Mononuclear cell (primary cell): ENCODE data around the gene FADD. TPM values are rescaled to one million over a fixed set of nuclear protein-coding genes. Genes with fewer than 3 reads are reported as not detected.

Source experiments
- H3K27me3 ChIP-seq: 2 replicates; pipeline ENCODE4 v1.6.0; 2011; ENCODE audit warnings: low read length, control low read depth; ENCODE audit not compliant: insufficient read depth
- H3K4me1 ChIP-seq: 2 replicates; pipeline ENCODE4 v1.5.1; 2011; ENCODE audit warnings: mild to moderate bottlenecking, low read length, control low read depth; ENCODE audit not compliant: insufficient read depth
- H3K4me3 ChIP-seq: 2 replicates; pipeline ENCODE4 v1.5.1; 2011; ENCODE audit warnings: mild to moderate bottlenecking, low read length, moderate library complexity
- H3K9me3 ChIP-seq: 2 replicates; pipeline ENCODE4 v1.5.1; 2011; ENCODE audit warnings: low read depth, mild to moderate bottlenecking, control low read depth, low read length
- total RNA-seq: library from RNA; depleted of rRNA; stranded (reverse); fragments of >200 nt; gene quantifications from one replicate; pipeline ENCODE4 v1.2.3, GENCODE V29; 2012

FADD gene
- total RNA-seq, 1 donor = 16.8 TPM

GRCh38 chr11:70230840-70231710, 28.0 kb downstream of the FADD start:
- Histone ChIP-seq H3K27me3 (no peaks in the 10 kb centered on the region), H3K9me3 (no peaks in the 10 kb centered on the region), H3K4me1 (no peaks in the 10 kb centered on the region)

GRCh38 chr11:70233034-70233433, 29.9 kb downstream of the FADD start:
- Histone ChIP-seq H3K4me1 (no peaks in the 10 kb centered on the region), H3K9me3 (no peaks in the 10 kb centered on the region), H3K27me3 (no peaks in the 10 kb centered on the region), H3K4me3 (no peak overlapping the region)

More at GRCh38 chr11:70230840-70231710, 28.0 kb downstream of the FADD start:
- no peak overlapping the region for H3K4me3 ChIP-seq

GRCh38 chr11:70233511-70233934, 30.4 kb downstream of the FADD start:
- Histone ChIP-seq H3K4me1 (no peaks in the 10 kb centered on the region), H3K27me3 (no peaks in the 10 kb centered on the region), H3K9me3 (no peaks in the 10 kb centered on the region), H3K4me3 (no peak overlapping the region)

- no peak overlapping the region for H3K4me3 ChIP-seq
- no peaks in the 10 kb centered on the region for H3K4me1 ChIP-seq
- H3K9me3 ChIP-seq = no peaks in the 10 kb centered on the region
Observed at GRCh38 chr11:70233962-70234361, 30.9 kb downstream of the FADD start.

GRCh38 chr11:70240337-70240736, 37.2 kb downstream of the FADD start:
- H3K9me3 ChIP-seq = no peaks in the 10 kb centered on the region
- no peak overlapping the region for H3K4me3 ChIP-seq
- no peaks in the 10 kb centered on the region for H3K4me1 ChIP-seq
- no peaks in the 10 kb centered on the region for H3K27me3 ChIP-seq

More at GRCh38 chr11:70233962-70234361, 30.9 kb downstream of the FADD start:
- H3K27me3 ChIP-seq = no peaks in the 10 kb centered on the region

- no peak overlapping the region for H3K4me3 ChIP-seq
- H3K9me3 ChIP-seq = no peaks in the 10 kb centered on the region
- no peaks in the 10 kb centered on the region for H3K4me1 ChIP-seq
- H3K27me3 ChIP-seq = no peaks in the 10 kb centered on the region
Observed at GRCh38 chr11:70241709-70242108, 38.6 kb downstream of the FADD start.

- Histone ChIP-seq H3K27me3 (no peaks in the 10 kb centered on the region), H3K4me3 (no peak overlapping the region), H3K9me3 (no peaks in the 10 kb centered on the region), H3K4me1 (no peaks in the 10 kb centered on the region)
Observed at GRCh38 chr11:70242885-70243284, 39.8 kb downstream of the FADD start.

- Histone ChIP-seq H3K4me1 (no peaks in the 10 kb centered on the region), H3K9me3 (no peaks in the 10 kb centered on the region), H3K4me3 (no peak overlapping the region), H3K27me3 (no peaks in the 10 kb centered on the region)
Observed at GRCh38 chr11:70243912-70244652, 41.0 kb downstream of the FADD start.

GRCh38 chr11:70244698-70245097, 41.6 kb downstream of the FADD start:
- H3K27me3 ChIP-seq = no peaks in the 10 kb centered on the region

GRCh38 chr11:70246196-70246595, 43.1 kb downstream of the FADD start:
- H3K9me3 ChIP-seq = no peaks in the 10 kb centered on the region
- no peak overlapping the region for H3K4me3 ChIP-seq
- H3K27me3 ChIP-seq = no peaks in the 10 kb centered on the region
- H3K4me1 ChIP-seq = no peaks in the 10 kb centered on the region

More at GRCh38 chr11:70244698-70245097, 41.6 kb downstream of the FADD start:
- Histone ChIP-seq H3K4me1 (no peaks in the 10 kb centered on the region), H3K4me3 (no peak overlapping the region), H3K9me3 (no peaks in the 10 kb centered on the region)

- Histone ChIP-seq H3K4me3 (no peak overlapping the region), H3K27me3 (no peaks in the 10 kb centered on the region), H3K9me3 (no peaks in the 10 kb centered on the region), H3K4me1 (no peaks in the 10 kb centered on the region)
Observed at GRCh38 chr11:70247042-70247709, 44.1 kb downstream of the FADD start.

- no peaks in the 10 kb centered on the region for H3K27me3 ChIP-seq
- H3K4me1 ChIP-seq = no peaks in the 10 kb centered on the region
- no peak overlapping the region for H3K4me3 ChIP-seq
- no peaks in the 10 kb centered on the region for H3K9me3 ChIP-seq
Observed at GRCh38 chr11:70247710-70248072, 44.6 kb downstream of the FADD start.

- no peaks in the 10 kb centered on the region for H3K27me3 ChIP-seq
- H3K4me1 ChIP-seq = no peaks in the 10 kb centered on the region
- no peaks in the 10 kb centered on the region for H3K9me3 ChIP-seq
- no peak overlapping the region for H3K4me3 ChIP-seq
Observed at GRCh38 chr11:70250876-70251658, 48.0 kb downstream of the FADD start.

GRCh38 chr11:70251659-70252321, 48.7 kb downstream of the FADD start:
- Histone ChIP-seq H3K4me3 (no peak overlapping the region), H3K27me3 (no peaks in the 10 kb centered on the region), H3K9me3 (no peaks in the 10 kb centered on the region), H3K4me1 (no peaks in the 10 kb centered on the region)
